SK-MEL-5 (cell line): ENCODE data around the gene KDM7A. TPM values are rescaled to one million over a fixed set of nuclear protein-coding genes. Genes with fewer than 3 reads are reported as not detected.

Experiments used
- DNase-seq: peaks from one replicate; pipeline ENCODE4 v3.0.0-alpha.2; 2016; ENCODE audit warnings: low read depth, low spot score
- in situ Hi-C: cut with HindIII; loops from 2 replicates; pipeline ENCODE4 v1.10.0; 2016; ENCODE audit warnings: low sequenced_read_pairs, high pct_unique_total_duplicates, low pct_unique_long_range_greater_than_20kb
- small RNA-seq, 2 experiments: library from RNA; depleted of rRNA; stranded (forward); fragments of <200 nt; gene quantifications; one replicate each; pipeline ENCODE3, GENCODE V24; 2014
- total RNA-seq: library from RNA; depleted of rRNA; stranded (reverse); fragments of >200 nt; shearing (Covaris generic); gene quantifications from 2 replicates; pipeline ENCODE4 v1.2.3, GENCODE V29; 2014; rRNA removed

Gene KDM7A
- total RNA-seq, 1 experiment from 2014 or later: 5.3 TPM

DNA sequence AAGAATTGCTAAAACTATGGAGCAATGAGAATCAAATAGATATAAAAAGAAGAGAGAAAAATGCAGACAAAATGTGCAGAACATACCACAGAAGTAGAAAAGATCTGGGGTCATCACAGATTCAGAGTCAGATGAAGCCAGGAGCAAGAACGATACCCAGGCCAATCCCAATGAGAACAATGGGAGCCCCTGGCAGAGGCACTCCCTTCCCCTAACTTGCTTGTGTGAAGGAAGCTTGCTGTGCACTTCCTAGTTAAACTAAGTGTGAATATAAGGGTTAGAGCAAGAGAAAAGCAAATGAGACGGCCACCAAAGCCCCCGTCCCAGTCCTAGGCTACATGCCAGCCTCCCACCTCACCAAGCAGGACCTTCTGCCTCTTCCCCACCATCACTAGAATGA, 126.7 kb downstream of the KDM7A start:
- DNase-seq: no peak
- in situ Hi-C loops: no loop called here

DNA sequence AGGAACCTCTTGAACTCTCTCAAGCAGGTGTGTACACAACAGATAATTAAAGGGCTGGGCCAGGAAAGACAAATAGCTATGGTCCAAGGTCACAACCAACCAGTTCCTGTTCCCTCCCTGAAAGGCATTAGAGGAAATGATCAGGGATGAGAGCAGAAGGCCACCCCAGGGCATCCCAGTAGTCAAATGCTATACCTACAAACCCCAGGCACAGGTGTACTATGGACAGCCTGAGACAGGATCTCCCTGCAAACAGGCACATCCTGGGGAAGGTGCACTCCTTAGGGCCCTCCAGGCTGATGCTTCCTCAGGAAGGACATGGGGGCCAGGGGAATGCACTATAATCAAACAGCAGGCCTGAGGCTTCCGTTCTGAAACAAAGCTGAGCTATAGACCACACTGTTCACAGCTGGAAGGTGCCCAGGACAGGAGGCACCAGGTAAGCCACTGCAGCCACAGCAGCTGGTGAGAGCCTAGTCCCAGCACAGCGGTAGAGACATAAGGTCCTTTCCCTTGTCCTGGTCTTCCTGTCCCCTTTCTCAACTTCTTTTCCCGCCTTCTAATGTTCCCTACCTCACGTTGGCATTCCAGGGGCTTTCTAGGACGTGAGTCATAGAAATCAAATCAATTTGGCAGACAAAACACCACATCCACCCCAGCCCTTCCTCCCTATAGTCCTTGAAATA, 127.3 kb downstream of the KDM7A start:
- DNase-seq: no peak
- in situ Hi-C loops: no loop called here

DNA sequence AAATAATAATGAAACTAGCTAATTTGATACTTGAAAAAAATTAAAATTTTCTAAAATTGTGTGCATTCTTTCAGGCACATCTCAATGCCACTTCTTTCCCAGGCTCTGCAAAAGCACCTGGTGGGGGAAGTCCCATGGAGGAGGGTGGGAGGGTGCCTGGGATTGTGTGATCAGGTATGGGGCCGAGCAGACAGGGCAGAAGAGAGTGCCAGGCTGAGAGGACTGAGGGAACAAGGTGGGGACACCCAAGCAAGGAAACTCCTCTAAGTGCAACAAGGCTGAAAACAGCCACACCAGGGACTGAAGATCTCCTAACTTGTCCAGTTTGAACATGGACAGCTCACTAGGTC, 127.8 kb downstream of the KDM7A start:
- in situ Hi-C loops: no loop called here
- no peak for DNase-seq

DNA sequence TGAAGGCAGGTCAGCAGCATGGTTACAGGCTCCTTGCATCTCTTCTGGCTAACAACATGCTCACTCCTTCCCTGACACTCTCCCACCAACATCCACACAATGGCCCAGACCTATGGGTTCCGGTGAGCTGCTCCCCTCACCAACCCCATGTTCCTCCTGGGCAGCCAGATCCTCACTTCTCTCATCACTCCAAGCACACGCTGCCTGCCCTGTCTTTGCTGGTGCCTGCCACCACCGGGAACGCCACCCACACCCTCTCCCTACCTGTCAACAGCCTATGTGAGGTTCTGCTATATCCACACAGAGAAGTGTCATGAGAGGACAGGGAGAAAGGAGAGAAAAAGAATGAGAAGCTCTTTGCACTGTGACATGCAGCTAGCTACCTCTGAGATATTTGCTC, 128.6 kb downstream of the KDM7A start:
- DNase-seq: no peak
- in situ Hi-C loops: no loop called here

DNA sequence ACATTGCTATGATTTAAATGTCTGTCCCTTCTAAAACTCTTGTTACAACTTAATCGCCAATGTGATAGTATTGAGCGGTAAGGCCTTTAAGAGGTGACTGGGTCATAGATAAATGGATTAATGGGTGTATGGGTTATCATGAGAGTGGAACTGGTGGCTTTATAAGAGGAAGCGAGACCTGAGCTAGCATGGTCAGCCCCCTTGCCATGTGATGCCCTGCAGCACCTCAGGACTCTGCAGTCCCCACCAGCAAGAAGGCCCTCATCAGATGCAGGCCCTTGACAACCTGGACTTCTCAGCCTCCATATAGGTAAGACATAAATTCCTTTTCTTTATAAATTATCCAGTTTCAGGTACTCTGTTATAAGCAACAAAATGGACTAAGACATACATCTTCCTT, 129.6 kb downstream of the KDM7A start:
- in situ Hi-C loops: no loop called here
- DNase-seq: no peak

DNA sequence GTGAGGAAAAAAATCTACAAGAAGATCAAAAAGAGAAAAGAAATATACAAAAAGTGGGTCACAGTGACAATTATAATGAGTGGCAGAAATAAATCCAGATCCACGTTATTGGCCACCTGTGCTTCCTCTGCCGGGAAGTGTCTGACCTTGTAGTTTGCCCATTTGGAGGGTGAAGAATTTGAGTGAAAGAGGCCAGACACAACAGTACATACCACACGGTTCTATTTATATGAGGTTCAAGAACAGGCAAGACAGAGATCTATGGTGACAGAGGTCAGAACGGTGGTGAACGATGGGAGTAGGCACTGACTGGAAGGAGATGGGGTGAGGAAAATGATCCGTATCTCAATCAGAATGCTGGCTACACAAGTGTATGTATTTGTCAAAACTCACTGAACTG, 131.1 kb downstream of the KDM7A start:
- DNase-seq: no peak
- in situ Hi-C loops: no loop called here

DNA sequence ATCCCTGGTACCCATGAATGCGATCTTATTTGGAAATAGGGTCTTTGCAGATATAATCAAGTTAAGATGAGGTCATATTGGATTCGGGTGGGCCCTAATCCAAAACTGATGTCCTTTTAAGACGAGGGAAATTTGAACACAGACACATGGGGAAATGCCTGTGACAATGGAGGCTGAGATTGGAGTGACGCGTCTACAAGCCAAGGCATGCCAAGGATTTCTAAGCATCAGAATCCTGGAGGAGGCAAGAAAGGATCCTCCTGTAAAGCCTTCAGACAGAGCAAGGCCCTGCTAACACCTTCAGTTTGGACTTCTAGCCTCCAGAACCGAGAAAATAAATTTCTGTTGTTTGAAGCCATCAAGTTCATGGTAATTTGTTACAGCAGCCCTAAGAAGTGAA, 132.5 kb downstream of the KDM7A start:
- in situ Hi-C loops: no loop called here

DNA sequence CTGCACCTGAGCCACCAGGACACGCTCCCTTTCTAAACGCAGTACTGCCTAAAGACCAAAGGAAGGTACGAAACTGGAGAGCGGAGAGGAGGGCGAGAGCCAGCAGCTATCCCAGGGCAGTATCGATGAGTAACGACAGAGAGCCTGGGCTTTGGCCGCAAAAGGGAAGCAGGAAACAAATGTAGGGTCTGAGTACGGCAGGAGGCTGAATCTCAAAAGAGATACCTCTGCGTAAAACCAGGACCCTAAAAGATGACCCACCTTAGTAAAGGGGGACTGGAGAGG, 134.5 kb downstream of the KDM7A start:
- no peak for DNase-seq
- in situ Hi-C loops: no loop called here

More for the DNA sequence above, 132.5 kb downstream of the KDM7A start:
- no peak for DNase-seq

DNA sequence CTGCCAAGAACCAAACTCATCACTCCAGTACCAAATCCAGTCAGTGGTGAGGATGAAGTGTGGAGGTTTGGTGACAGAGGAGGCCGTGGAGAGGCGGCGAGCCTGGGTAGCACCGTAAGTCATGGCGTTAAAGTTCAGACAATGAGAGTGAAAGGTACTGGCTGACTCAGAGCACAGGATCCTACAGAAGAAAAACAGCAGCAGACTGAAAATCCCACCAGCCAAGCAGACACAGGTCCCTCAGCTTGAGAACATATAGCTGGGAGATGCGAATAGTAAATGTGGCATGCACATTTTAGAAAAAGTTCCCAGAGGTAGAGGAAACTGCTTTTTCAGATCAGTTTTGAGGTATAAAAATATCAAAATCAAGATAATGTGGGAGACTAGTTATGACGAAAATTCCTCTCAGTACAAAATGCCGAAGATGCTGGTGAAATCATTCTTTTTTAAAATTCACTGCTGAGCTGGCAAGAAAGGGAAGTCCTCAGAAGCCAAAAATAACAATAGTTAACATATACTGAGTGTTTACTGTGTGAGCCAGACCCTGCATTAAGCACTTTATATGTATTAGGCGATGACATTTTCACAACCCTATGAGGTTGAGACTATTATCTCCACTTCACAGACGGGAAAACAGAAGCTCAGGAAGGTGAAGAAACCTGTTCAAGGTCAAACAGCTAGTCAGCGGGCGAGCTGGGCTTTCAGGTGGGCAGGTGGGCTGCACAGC, 135.0 kb downstream of the KDM7A start:
- in situ Hi-C loops: no loop called here

DNA sequence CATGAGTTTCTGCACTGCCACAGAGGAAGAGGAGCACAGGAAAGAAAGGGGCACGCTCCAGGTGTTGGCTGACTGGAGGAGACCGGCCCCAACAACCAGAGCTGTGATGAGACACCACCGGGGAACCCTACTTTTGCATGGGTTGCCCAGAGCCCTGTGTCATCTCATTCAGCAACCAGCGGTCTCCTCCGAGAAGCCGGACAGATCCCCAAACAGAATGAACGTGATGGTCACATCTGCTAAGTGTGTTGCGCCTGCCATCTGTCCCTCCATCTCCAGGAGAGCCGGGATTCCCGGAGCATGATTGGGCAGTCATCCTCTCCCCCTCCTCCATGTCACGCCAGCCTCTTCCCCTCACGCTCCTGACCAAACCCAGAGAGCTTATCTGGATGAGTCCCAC, 136.9 kb downstream of the KDM7A start:
- in situ Hi-C loops: no loop called here
- DNase-seq: no peak

More for the DNA sequence above, 135.0 kb downstream of the KDM7A start:
- DNase-seq: no peak

DNA sequence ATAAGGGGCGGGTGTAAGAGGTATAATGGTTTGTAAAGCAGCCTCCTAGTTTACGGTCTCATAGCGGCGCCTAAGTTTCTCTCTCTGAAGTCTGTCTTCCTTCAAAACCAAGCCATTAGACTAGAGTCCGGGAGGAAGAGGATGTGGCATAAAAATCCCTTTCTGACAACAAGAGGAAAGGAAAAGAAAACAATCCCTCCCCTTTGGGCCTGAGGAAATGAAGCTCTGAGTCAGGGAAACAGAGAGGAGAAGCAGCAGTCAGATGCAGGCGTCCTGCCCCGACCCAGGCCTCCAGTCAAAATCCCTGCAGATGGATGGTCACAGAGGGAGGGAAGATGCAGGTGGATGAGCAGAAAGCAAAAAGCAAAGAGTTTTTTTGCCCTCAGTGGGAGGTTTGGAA, 137.7 kb downstream of the KDM7A start:
- in situ Hi-C loops: no loop called here
- no peak for DNase-seq

DNA sequence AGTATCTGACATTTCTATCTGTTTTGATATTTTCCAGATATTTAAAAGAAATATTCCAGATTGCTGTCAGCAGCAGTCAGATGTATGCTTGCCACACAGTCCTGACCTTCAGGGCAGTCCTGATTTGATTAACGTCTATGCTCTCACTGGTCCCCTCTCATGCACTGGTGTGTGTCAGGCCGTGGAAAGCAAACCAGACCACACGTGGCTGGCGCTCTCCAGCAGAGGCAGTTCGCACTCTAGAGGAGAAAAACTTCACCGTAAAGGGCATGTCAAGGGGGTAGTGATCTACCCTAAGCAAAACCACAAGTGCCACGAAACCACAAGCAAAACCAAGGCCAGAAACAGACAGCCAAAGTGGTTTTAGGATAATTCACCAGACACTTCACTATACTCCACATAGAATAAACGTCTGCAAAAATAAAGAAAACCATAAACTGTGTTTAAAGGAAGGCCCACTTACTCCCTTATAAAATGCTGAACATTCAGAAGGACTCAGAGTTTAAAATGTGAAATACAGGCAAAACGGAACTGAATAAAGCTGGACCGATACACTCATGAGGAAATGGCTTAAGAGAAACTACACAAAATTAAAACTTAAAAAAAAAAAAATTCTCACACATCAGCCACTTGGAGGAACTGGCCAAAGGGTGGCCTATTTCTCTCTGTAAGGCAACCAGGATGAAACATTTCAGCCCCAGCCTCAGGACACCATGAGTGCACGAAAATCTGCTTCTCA, 140.4 kb downstream of the KDM7A start:
- DNase-seq: no peak
- in situ Hi-C loops: no loop called here

DNA sequence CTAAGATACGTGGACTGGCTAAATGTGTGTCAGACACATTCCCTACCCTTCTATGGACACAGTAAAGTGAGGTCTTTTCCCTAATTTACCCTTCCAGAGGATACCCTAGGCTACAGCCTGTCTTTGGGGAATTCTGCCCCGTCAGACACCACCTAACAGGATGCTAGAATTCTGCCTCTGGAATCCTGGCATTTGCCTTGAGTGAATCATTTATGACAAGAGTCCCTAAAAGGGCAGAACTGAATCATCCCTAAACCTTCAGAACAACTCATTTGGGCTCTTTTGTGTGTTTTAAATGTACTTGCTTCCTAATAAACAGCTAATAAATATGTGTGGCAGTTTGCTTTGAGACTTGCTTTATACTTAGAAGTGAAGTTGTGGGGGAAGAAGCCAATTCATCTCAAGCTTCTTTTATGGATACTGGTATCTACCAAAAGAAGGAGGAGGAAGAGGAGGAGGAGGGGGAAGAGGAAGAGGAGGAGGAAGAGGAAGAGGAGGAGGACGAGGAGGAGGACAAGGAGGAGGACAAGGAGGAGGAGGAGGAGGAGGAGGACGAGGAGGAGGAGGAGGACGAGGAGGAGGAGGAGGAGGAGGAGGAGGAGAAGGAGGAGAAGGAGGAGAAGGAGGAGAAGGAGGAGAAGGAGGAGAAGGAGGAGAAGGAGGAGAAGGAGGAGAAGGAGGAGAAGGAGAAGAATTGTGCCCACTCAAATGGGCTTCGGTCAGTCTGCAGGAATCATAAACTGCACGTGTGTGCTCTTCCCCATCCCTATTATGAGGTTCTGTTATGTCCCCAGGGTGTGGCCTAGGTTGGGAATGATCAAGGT, 141.2 kb downstream of the KDM7A start:
- DNase-seq: no peak
- in situ Hi-C loops: no loop called here

Small RNA genes lying within 50 kb of the gene (small RNA-seq; reads per million reads assigned to genes)
- gene RF00019 (0 reads per million in 2 experiments), gene RNU6-797P (0 reads per million in 2 experiments)

Other genes starting within 250 kb of the KDM7A start
- gene PARP12, start 114.0 kb downstream of the KDM7A start, total RNA-seq: 15.1 and 21.6 TPM in 2 replicates
- 77.6 and 81.5 TPM in 2 replicates for gene SLC37A3, start 221.5 kb upstream of the KDM7A start, total RNA-seq
- gene RAB19, start 227.1 kb upstream of the KDM7A start, total RNA-seq: not detected in 2 replicates